T-helper 1 cell (primary cell): ENCODE measurements around the gene CCDC32.

Experiments used
- DNase-seq, 5 donors: peaks; one replicate each; pipeline ENCODE4 v3.0.0-alpha.2; 2012 to 2020

The CCDC32 gene

DNA sequence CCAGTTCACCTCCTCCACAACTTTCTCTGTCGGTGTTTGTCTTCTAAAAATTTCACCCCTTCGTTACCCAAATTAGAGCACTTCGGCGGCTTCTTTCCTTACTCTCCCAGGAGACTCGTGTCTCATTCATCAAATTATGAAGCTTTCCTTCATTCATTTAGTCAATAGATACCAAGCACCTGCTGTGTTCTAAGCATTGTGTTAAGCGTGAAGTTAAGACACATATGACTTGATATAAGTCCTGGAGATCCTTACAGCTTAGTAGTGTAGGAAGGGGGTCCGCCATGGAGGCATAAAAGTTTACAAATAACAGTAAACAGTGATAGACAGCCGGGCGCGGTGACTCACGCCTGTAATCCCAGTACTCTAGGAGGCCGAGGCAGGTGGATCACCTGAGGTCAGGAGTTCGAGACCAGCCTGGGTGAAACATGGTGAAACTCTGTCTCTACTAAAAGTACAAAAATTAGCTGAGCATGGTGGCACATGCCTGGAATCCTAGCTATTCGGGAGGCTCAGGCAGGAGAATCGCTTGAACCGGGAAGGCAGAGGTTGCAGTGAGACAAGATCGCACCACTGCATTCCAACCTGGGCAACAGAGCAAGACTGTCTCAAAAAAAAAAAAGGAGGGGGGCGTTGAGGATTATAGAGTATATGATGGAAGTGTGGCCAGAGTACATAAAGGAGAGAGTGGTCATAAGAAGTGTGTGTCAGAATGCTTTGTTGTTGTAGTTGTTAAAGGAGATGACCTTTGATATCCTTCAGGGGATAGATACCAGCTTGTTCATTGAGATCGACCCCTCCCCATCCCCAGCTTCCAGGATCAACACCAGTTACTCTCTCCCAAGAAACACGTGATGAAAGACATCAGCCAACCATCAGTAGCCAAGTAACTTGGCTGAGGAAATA, 744 bp upstream of the CCDC32 start:
- DNase-seq = no peak

DNA sequence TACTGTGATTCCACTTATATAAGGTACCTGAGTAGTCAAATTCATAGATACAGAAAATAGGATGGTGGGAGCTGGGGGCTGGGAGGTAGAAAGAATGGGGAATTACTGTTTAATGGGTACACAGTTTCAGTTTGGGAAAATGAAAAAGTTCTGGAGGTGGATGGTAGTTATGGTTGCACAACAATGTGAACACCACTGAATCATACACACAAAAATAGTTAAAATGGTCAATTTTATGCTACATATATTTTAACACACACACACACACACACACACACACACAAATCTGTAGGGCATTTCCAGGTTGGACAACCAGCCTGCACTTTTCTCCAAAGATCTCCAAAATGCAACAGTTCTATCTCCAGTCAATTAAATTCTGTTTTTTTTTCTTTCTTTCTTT, 1.4 kb downstream of the CCDC32 start:
- no peak for DNase-seq

DNA sequence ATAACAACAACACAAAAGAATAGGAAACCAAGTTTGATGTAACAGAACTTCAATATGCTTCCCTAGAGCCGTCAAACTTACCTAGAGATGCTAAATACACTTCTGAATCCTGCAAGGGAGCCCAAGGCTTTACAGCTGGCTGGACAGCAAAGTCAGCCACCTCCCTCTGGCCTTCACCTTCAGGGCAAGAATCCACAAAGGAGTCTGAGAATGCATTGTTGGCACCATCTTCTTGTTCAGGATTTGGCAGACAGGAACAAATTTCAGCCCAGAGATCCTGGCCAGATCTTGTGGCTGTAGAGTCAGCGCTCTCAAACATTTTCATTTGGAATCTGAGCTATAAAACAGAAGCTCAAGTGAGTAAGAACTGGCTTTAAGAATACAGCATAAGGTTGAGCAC, 2.2 kb downstream of the CCDC32 start:
- no peak for DNase-seq

DNA sequence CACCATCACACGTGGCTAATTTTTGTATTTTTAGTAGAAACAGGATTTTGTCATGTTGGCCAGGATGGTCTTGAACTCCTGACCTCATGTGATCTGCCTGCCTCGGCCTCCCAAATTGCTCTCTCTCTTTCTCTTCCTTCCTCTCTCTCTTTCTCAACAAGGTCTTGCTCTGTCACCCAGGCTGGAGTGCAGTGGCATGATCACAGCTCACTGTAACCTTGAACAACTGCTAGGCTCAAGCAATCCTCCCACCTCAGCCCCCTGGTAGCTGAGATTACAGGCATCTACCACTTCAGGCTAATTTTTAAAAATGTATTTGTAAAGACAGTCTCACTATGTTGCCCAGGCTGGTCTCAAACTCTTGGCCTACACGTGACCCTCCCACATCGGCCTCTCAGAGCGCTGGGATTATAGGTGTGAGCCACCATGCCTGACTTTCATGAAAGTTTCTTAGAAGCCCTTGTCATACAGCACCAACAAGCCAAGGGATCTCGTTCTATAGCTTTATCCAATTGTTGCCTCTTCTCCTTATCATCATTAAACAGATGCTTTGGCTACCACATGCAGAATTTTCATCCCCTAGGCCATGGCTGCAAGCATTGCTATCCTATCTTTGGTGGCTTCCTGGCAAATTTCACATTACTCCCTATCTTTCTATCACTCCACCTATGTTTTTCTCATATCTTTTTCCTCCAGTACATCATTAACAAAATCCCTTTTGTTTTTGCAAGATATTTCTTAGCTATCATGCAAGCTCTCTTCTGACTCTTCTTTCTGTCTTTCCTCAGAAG, 5.7 kb downstream of the CCDC32 start:
- DNase-seq = no peak

DNA sequence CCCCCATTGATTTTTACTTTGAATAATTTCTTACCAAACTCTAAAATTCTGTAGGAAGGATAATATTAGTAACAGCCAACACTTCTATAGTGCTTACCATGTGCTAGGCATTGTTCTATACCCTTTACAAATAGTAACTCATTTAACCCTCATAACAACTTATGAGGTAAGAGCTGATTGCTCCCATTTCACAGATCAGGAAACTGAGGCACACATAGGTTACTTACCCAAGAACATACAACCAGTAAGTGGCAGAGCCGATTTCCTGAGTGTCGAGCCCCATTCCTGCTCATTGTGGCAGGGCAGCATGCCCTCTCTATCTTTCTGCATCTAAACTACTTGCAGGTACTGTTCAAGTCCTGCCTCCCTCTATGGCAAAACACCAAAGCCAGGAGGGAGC, 9.0 kb downstream of the CCDC32 start:
- DNase-seq = no peak

DNA sequence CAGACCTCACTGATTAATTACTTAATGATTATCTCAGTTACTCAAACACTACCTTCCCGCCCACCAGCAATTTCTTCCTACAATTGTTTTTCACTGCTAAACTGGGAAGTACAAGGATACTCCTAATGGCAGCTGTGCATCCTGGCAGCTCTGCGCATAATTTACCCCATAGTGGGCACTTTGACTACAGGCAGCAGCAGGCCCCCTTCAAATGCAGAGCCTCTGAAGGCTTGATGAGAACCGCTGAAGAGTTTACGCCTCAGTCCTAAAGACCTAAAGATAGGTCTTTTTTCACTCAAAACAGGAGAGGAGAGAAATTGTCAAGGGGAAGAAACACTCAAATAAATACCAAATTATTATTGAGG, 10.7 kb downstream of the CCDC32 start:
- DNase-seq = no peak

DNA sequence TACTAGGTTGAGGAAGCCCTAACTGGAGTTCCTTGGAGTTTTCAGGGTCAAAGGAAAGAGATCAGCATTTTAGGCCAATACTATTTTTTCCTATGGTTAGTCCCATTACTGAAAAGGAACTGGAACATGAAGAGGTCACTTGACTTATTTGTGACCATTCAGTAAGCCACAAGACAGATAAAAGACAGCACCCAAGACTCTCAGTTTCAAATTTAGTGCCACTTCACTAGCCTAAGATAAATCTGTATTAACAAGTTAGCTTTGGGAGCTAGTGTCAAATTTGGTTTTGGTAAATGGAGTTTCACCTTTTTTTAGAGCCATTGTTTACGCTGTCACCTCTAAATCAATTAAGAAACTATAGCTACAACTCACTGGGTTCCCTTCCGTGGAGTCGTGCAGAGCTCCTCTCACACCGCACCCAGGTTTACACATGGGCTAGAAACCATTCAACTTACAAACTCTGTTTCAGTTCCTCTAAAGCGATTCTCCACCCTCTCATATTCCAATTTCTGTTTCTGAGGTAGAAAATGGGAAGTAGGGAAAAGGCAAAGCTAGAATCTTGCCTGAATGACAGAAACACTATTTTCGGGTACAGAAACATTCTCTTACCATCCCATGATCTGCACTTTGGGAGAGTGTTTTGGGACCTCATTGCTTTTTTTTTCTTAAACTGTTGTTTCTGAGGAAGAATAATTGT, 14.4 kb downstream of the CCDC32 start:
- DNase-seq = no peak

DNA sequence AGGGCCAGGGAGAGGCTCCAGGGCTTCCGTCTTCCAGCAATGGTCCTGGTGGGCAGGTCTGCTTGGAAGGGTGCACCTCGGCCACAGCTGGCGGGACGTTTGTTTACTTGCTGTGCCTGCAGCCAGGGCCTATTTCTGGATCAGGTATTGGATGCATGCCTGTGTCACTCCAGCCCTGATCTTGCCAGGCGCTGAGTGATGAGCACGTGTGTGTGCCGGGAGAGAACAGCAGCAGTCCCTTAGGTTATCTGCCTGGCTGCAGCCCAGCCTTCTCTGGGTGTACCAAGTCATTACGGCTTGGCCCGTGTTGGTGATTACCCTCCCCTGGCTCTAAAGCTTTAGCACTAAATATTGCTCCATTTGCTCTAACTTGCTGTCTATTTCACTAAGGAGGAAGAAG, 14.9 kb downstream of the CCDC32 start:
- no peak for DNase-seq

DNA sequence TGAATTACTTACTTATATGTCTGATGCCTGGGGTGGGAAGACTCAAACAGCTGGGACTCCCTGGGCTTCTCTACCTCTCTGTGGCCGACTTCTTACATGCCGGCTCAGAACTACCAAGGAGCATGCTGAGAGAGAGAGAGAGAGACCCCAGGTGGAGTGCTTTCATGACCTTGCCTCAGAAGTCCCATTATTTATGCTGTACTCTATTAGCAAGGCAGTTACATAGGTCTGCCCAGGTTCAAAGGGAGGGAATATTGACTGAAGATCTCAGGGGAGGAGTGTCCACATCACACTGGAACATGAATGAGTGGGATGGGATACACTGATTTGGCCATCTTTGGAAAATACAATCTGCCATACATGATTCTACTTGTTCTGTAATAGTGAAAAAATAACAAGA, 16.2 kb downstream of the CCDC32 start:
- no peak for DNase-seq

DNA sequence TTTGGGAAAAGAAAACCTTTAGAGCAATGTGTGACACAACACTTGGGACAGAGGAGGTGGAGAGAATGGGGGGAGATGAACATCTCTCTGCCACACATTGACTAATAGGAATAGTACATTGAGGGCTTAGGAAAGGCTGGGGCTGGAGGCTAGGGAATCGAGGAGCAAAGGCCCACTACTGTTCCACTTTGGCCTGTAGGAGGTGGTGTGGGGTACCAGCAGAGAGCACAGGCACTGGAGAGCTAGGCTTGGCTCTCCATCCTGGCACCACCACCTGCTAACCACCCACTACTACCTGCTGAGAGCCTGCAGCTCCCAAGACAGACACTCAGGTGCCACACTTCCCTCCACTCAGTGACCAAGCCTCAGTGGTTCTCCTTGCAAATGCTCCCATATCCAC, 19.4 kb downstream of the CCDC32 start:
- DNase-seq = no peak

DNA sequence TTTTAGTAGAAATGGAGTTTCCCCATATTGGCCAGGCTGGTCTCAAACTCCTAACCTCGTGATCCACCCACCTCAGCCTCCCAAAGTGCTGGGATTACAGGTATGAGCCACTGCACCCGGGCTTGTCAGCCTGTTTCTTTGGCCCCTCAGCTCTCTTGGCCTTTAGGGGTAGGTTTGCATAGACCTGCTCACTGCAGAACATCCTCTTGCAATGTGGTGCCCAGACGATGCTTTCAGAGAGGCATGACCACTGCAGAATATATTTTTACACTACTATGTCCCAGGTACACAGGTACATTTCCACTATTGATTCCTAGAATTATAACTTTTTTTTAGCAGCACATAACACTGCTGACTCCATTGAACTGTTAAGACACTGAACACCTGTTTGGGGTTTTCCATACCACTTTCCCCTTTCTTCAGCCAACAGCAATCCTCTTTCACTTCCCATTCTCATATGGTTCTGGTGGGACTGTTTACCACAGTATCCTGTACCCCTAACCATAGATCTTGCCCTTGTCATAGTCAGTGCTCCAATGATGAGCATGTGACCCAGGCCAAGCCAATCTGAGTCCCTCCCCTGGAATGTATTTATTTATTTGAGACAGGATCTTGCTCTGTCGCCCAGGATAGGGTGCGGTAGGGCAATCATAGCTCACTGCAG, 21.1 kb downstream of the CCDC32 start:
- DNase-seq = no peak

DNA sequence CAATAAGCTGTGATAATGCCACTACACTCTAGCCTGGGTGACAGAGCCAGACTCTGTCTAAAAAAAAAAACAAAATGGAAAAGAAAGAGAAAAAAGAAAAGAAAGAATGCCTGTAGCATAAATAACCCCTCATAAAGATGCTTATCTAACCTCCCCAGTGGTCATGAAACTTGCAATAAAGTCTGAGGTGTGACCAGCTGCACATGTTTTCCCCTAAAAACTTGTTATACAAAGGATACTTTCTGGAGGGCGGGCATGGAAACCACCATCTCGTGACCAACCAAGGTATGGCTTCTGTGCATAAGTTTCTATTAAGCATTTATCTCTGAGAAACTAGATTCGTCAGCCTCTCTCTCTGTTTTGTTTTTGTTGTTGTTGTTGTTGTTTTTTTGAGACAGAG, 21.8 kb downstream of the CCDC32 start:
- no peak for DNase-seq

DNA sequence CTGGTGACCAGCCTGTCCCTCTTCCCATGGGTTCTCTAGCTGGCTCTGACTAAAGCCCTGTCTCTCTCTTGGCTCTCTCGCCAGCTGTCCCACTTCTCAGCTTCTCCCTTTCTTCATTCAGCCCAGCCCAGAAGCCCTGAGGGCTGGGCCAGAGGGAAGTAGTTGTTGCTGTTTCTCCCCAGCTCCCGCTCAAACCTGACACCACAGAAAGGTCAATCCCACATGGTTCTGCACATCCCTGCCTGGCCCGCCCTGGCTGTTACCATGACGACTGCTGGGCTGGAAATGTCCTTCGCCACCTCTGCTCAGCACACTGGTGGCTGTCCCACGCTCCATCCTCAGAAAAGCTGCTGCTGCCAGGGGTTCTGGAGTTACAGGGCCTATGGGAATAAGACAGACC, 25.9 kb downstream of the CCDC32 start:
- no peak for DNase-seq

DNA sequence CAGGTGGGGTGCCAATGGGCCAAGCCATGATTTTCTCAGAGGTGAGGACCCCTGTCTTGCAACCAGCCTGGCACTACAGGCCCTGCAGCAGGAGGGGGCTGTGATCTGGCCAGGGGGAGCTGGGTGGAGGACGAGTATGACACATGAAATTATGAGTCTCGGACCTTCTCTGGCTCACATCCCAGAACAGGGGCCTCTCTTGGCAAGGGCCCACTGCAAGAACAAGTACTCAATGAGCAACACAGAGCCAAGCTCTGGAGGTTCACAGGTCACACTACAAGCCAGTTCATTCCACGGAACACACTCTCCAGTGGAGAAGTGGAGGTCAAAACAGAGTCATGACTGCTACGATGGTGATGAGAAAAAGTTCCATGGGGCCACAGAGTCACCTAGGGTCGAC, 28.3 kb downstream of the CCDC32 start:
- DNase-seq = no peak

DNA sequence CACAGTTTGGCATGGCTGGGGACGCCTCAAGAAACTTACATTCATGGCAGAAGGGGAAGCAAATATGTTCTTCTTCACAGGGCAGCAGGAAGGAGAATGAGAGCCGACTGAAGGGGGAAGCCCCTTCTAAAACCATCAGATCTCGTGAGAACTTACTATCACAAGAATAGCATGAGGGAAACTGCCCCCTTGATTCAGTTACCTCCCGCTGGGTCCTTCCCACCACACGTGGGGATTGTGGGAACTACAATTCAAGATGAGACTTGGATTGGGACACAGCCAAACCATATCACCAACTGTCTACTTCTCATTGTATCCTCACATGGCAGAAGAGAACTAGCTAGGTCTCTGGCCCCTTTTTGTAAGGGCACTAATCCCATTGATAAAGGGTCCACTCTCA, 30.5 kb downstream of the CCDC32 start:
- no peak for DNase-seq

DNA sequence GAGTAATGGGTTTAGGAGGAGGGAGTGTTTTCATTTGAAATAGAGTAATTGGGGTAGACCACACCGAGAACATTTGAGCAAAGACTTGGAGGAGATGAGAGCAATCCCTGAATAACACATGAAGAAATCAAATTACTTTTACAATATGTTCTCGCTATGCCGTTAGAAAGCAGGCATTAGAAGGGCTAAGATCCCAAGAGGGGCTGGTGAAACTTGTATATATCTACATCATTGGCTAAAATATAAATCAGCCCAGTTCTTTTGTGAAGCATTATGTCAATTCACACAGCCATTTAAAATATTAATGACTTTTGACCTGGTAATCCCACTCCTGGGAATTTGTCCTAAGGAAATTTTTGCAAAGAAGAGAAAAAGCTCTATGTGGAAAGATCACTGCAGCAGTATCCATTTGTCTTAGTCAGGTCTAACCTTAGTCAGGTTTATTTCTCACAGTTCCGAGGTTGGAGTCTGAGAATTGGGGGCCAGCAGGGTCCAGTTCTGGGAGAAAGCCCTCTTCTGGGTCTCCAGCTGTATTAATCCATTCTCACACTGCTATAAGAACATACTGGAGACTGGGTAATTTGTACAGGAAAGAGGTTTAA, 31.0 kb downstream of the CCDC32 start:
- no peak for DNase-seq

DNA sequence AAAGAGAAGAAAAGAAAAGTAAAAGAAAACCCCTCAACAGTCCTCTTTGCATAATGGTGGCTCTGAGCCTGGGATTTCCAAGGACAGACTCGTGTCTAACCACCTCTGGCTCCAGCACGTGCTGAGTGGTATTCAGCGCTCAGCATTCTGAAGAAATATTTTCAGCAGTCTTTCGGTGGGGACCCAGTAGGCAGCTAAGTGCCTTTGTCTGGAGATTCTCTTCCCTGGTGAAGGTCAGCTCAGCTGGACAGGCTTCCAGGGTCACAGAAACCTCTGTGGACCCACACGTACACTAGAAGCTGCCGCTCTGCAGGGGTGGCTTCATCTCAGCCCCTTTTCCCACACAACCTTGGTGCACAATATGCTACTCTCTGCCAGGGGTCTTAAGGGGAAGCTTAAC, 36.0 kb downstream of the CCDC32 start:
- DNase-seq = no peak

DNA sequence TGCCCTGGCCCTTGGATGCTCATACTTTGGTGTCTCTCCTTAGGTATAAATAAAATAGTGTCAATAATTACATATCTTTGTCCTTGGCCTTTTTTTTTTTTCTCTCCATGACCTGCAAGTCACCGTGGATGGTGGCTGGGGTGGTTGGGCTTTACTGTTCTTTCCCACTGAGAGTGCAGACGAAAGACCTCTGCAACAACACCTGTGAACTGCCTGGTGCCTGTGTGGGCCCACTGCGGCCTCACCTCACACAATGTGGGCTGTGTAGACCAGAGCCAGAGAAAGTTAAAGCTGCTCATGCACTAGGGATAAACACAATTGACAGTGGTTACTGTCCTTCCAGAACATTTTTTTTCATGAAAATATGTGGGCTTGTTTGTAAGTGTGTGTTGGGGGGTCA, 39.0 kb downstream of the CCDC32 start:
- no peak for DNase-seq

DNA sequence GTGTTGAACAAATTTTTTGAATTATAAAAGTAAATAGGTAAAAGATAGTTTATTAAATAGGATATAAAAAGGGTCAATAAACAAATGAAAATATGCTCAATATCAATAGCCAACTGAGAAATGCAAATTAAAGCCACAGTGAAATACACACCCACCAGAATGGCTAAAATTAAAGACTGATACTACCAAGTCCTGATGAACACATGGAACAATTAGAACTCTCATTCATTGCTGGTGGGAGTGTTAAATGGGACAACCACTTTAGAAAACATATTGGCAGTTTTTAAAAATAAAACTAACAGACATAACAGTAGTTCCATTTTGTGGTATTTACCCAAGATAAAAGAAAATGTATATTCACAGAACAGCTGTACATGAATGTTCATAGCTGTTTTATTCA, 41.2 kb downstream of the CCDC32 start:
- no peak for DNase-seq

DNA sequence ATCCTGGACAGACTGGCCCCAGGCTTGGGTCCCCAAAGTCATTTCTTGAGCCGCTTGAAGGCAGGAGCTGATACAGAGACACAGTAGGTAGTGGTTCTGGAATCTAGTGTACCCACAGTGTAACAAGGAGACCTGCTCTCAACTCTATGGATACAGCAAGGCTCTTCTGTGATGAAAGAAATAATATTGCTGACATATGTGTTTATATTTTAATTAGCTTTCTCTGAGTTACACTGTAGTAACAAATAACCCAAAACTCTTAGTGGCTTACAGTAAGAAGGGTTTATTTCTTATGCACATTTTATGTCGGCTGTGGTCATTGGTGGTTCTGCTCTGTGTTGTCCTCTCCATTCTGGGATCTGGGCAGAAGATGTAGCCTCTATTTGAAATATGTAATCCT, 48.5 kb downstream of the CCDC32 start:
- DNase-seq = no peak

DNA sequence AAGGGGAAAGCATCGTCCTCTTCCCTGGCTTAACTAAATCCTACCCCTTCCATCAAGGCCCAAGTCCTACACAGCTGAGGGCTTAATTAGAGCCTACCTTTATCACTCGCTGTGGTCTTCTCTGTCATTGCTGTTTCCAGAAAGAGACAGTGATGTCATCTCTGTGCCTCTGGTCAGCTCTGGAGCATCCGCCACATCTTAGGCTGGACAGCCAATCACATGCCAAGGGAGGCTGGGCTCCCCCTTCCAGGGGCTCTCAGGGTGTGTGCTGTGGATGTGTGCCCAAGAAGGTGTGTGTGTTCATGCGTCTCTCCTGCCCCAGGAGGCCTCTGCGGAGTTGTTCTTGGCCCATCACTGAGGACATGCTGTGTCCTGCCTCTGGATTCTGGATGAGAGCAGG, 51.2 kb downstream of the CCDC32 start:
- no peak for DNase-seq

DNA sequence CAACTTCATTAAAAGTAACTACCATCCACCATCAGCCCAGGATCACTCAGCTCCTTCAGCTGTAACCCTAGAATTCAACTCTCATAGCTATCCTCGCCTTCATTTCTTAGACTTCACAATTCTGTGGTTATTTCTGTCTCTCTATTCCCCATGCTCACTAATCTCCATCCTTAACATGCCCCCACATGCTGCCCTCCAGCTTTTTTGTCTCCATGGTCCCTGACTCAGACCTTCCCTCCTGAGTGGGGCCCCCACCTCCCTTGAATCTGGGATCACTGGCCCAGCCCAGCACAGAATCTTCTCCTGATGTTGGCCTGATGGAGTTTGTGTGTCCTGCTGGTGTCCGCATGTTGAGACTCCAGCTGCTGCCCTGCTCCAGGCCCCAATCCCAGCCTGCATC, 52.4 kb downstream of the CCDC32 start:
- DNase-seq = no peak
